Measurements from ENCODE around the gene ASRGL1.

The ASRGL1 gene

GRCh38 chr11:62428871-62429560 lies 91.8 kb downstream of the ASRGL1 start:
- Histone ChIP-seq H3K9me3 (no peaks in the 10 kb centered on the region), H3K4me1 (ENCODE audit: control insufficient read depth in 1 of 2, insufficient read depth in 1 of 2, low read depth in 1 of 2, low read length in 1 of 2) (peaks cover 13 to 38% of the 10 kb centered on the region in 2 experiments), H3K27me3 (peaks cover 46% of the 10 kb centered on the region), H3K27ac (no peak overlapping the region), H3K36me3 (no peaks in the 10 kb centered on the region), H3K4me3 (ENCODE audit: low read depth in 1 of 2, low read length in 1 of 2) (no peak overlapping the region)
- no peak for TF ChIP-seq CTCF (IDR thresholded peaks at IDR 0.05)

GRCh38 chr11:62430425-62430824 lies 93.2 kb downstream of the ASRGL1 start:
- H3K4me1 ChIP-seq (ENCODE audit: control insufficient read depth in 1 of 2, insufficient read depth in 1 of 2, low read depth in 1 of 2, low read length in 1 of 2) = peaks cover 13 to 38% of the 10 kb centered on the region in 2 experiments
- TF ChIP-seq CTCF (IDR thresholded peaks at IDR 0.05) = no peak

GRCh38 chr11:62431171-62431901 lies 94.1 kb downstream of the ASRGL1 start:
- no peak for TF ChIP-seq CTCF (IDR thresholded peaks at IDR 0.05)
- no peak overlapping the region for H3K27ac ChIP-seq
- no peaks in the 10 kb centered on the region for H3K9me3 ChIP-seq
- H3K27me3 ChIP-seq = peaks cover 42% of the 10 kb centered on the region
- no peak overlapping the region for H3K4me3 ChIP-seq (ENCODE audit: low read depth in 1 of 2, low read length in 1 of 2)
- H3K36me3 ChIP-seq = no peaks in the 10 kb centered on the region
- H3K4me1 ChIP-seq (ENCODE audit: control insufficient read depth in 1 of 2, insufficient read depth in 1 of 2, low read depth in 1 of 2, low read length in 1 of 2) = peaks cover 13 to 35% of the 10 kb centered on the region in 2 experiments

More at GRCh38 chr11:62430425-62430824, 93.2 kb downstream of the ASRGL1 start:
- peaks cover 42% of the 10 kb centered on the region for H3K27me3 ChIP-seq
- no peaks in the 10 kb centered on the region for H3K36me3 ChIP-seq
- no peak overlapping the region for H3K27ac ChIP-seq
- H3K4me3 ChIP-seq (ENCODE audit: low read depth in 1 of 2, low read length in 1 of 2) = no peak overlapping the region
- no peaks in the 10 kb centered on the region for H3K9me3 ChIP-seq

GRCh38 chr11:62432695-62433094 lies 95.4 kb downstream of the ASRGL1 start:
- peaks cover 42% of the 10 kb centered on the region for H3K27me3 ChIP-seq
- no peak for TF ChIP-seq CTCF (IDR thresholded peaks at IDR 0.05)
- no peaks in the 10 kb centered on the region for H3K36me3 ChIP-seq
- H3K27ac ChIP-seq = no peak overlapping the region
- no peak overlapping the region for H3K4me3 ChIP-seq (ENCODE audit: low read depth in 1 of 2, low read length in 1 of 2)
- peaks cover 5 to 22% of the 10 kb centered on the region in 2 experiments for H3K4me1 ChIP-seq (ENCODE audit: control insufficient read depth in 1 of 2, insufficient read depth in 1 of 2, low read depth in 1 of 2, low read length in 1 of 2)
- H3K9me3 ChIP-seq = no peaks in the 10 kb centered on the region

- Histone ChIP-seq H3K4me1 (ENCODE audit: control insufficient read depth in 1 of 2, insufficient read depth in 1 of 2, low read depth in 1 of 2, low read length in 1 of 2) (peaks cover 5 to 19% of the 10 kb centered on the region in 2 experiments), H3K9me3 (no peaks in the 10 kb centered on the region), H3K36me3 (no peaks in the 10 kb centered on the region), H3K4me3 (ENCODE audit: low read depth in 1 of 2, low read length in 1 of 2) (no peak overlapping the region), H3K27me3 (peaks cover 42% of the 10 kb centered on the region), H3K27ac (no peak overlapping the region)
- no peak for TF ChIP-seq CTCF (IDR thresholded peaks at IDR 0.05)
Measured at GRCh38 chr11:62433141-62433903, 96.1 kb downstream of the ASRGL1 start.
